CD14-positive monocyte (primary cell): ENCODE results near the gene SOAT2. TPM values are rescaled to one million over a fixed set of nuclear protein-coding genes. Genes with fewer than 3 reads are reported as not detected.

Experiments
- DNase-seq, 3 donors: peaks; one replicate each; pipeline ENCODE4 v3.0.0-alpha.2; 2011 to 2022
- H2AFZ ChIP-seq: 2 replicates; pipeline ENCODE4 v1.6.0; 2012; ENCODE audit warnings: mild to moderate bottlenecking, low read depth, low read length, inconsistent platforms; ENCODE audit not compliant: insufficient read depth, poor library complexity, severe bottlenecking
- H3K27ac ChIP-seq, 2 donors: 1 replicate in 1 of 2; 2 replicates in 1 of 2; pipeline ENCODE4 v1.5.1; 2012 to 2013; ENCODE audit warnings: low read length in 2 of 2, control low read depth in 1 of 2, inconsistent platforms in 1 of 2, low read depth in 1 of 2, mild to moderate bottlenecking in 1 of 2
- H3K27me3 ChIP-seq, 2 donors: one replicate each; pipeline versions ENCODE4 v1.6.0 to v1.6.1; 2011 to 2013; ENCODE audit warnings: low read length in 2 of 2; ENCODE audit not compliant: control insufficient read depth in 2 of 2, insufficient read depth in 2 of 2
- H3K36me3 ChIP-seq, 2 donors: replicated peaks in 1 of 2; 1 replicate in 1 of 2; 2 replicates in 1 of 2; pipeline versions ENCODE4 v1.5.1 to v1.6.1; 2012 to 2013; ENCODE audit warnings: low read length in 2 of 2, control low read depth in 1 of 2, inconsistent platforms in 1 of 2, mild to moderate bottlenecking in 1 of 2; ENCODE audit not compliant: insufficient read depth in 2 of 2, control insufficient read depth in 1 of 2
- H3K4me1 ChIP-seq, 2 donors: 1 replicate in 1 of 2; 2 replicates in 1 of 2; pipeline versions ENCODE4 v1.5.1 to v1.6.1; 2012 to 2013; ENCODE audit warnings: low read length in 2 of 2, control low read depth in 1 of 2, inconsistent platforms in 1 of 2, mild to moderate bottlenecking in 1 of 2, moderate library complexity in 1 of 2; ENCODE audit not compliant: insufficient read depth in 2 of 2, control insufficient read depth in 1 of 2
- H3K4me2 ChIP-seq: replicated peaks from 2 replicates; pipeline ENCODE3; 2012; ENCODE audit warnings: low read length, moderate library complexity, mild to moderate bottlenecking; ENCODE audit not compliant: poor library complexity, severe bottlenecking; ENCODE audit errors: extremely low read depth
- H3K4me3 ChIP-seq, 3 experiments: fragments of 200-600 bp in 1 of 3; sonication (generic) in 1 of 3; replicated peaks in 1 of 3; 1 replicate in 2 of 3; 2 replicates in 1 of 3; pipeline ENCODE4 v1.5.1; 2011 to 2013; ENCODE audit warnings: low read length in 3 of 3, mild to moderate bottlenecking in 3 of 3, control low read depth in 2 of 3, low read depth in 2 of 3, inconsistent platforms in 1 of 3, moderate library complexity in 1 of 3
- H3K79me2 ChIP-seq: 2 replicates; pipeline ENCODE4 v1.6.0; 2012; ENCODE audit warnings: mild to moderate bottlenecking, control low read depth, inconsistent platforms, low read length, moderate library complexity; ENCODE audit not compliant: insufficient read depth
- H3K9ac ChIP-seq: 2 replicates; pipeline ENCODE4 v1.6.0; 2017; ENCODE audit warnings: low read length, mild to moderate bottlenecking; ENCODE audit not compliant: insufficient read depth, poor library complexity, severe bottlenecking
- H3K9me3 ChIP-seq, 2 donors: replicated peaks in 1 of 2; 1 replicate in 1 of 2; 2 replicates in 1 of 2; pipeline versions ENCODE4 v1.5.1 to v1.6.1; 2012 to 2013; ENCODE audit warnings: low read length in 2 of 2, control low read depth in 1 of 2; ENCODE audit not compliant: control insufficient read depth in 1 of 2, insufficient read depth in 1 of 2
- H4K20me1 ChIP-seq: 2 replicates; pipeline ENCODE4 v1.6.0; 2012; ENCODE audit warnings: mild to moderate bottlenecking, low read length, control low read depth, moderate library complexity; ENCODE audit not compliant: insufficient read depth
- H3K27ac Mint-ChIP-seq, 7 donors: one replicate each; pipeline ENCODE4 v1.8.0; 2020; ENCODE audit warnings: mild to moderate bottlenecking in 7 of 7, mixed read lengths in 7 of 7, moderate library complexity in 6 of 7, inconsistent platforms in 2 of 7
- H3K27me3 Mint-ChIP-seq, 3 donors: one replicate each; pipeline ENCODE4 v1.8.0; 2021 to 2022; ENCODE audit warnings: low read depth in 3 of 3, mild to moderate bottlenecking in 3 of 3, mixed read lengths in 3 of 3, moderate library complexity in 3 of 3, inconsistent platforms in 1 of 3
- H3K36me3 Mint-ChIP-seq, 2 donors: one replicate each; pipeline ENCODE4 v1.8.0; 2020; ENCODE audit warnings: mixed read lengths in 2 of 2, inconsistent platforms in 1 of 2, mild to moderate bottlenecking in 1 of 2
- H3K4me1 Mint-ChIP-seq: one replicate; pipeline ENCODE4 v1.8.0; 2020; ENCODE audit warnings: mild to moderate bottlenecking, mixed read lengths
- H3K4me3 Mint-ChIP-seq, 2 donors: one replicate each; pipeline ENCODE4 v1.8.0; 2020; ENCODE audit warnings: mild to moderate bottlenecking in 2 of 2, mixed read lengths in 2 of 2, moderate library complexity in 1 of 2
- H3K9me3 Mint-ChIP-seq, 7 donors: one replicate each; pipeline ENCODE4 v1.8.0; 2020 to 2022; ENCODE audit warnings: mixed read lengths in 7 of 7, mild to moderate bottlenecking in 6 of 7, moderate library complexity in 6 of 7, inconsistent platforms in 2 of 7
- WGBS: methylation state at CpG from one replicate; pipeline ENCODE4 v1.1.5; 2013; ENCODE audit warnings: missing lambda C conversion rate; ENCODE audit not compliant: insufficient coverage; 5-methylcytosine and 5-hydroxymethylcytosine counted together
- intact Hi-C, 2 donors: fragments of 100-400 bp; cut with micrococcal nuclease; formaldehyde crosslinking; loops; one replicate each; pipeline versions ENCODE4 v1.15.0 to v1.15.1; 2023
- polyA plus RNA-seq, 3 donors: library from polyadenylated mRNA; depleted of rRNA in 1 of 3; unstranded in 2 of 3; stranded (reverse) in 1 of 3; fragments of 300-500 nt in 2 of 3; fragments of >200 nt in 1 of 3; fragmentation: Illumina TruSeq in 2 of 3; gene quantifications; 1 replicate in 2 of 3; 2 replicates in 1 of 3; pipeline ENCODE4 v1.2.3, GENCODE V29; 2012 to 2021
- TF ChIP-seq, protein P1 (sequence below): fragments of 200-600 bp; IDR thresholded peaks from one replicate; pipeline ENCODE4 v1.8.0; 2022; ENCODE audit warnings: antibody characterized with exemption, mild to moderate bottlenecking

Gene SOAT2
- polyA plus RNA-seq, 3 donors: not detected

GRCh38 chr12:53145383-53146260 is 42.3 kb downstream of the SOAT2 start:
- Histone ChIP-seq H3K9ac (no peak overlapping the region), H3K9me3 (no peaks in the 10 kb centered on the region), H3K79me2 (no peaks in the 10 kb centered on the region), H2AFZ (no peak overlapping the region), H3K4me3 (no peak overlapping the region), H3K4me1 (no peaks in the 10 kb centered on the region), H3K27ac (no peak overlapping the region), H4K20me1 (no peaks in the 10 kb centered on the region), H3K36me3 (no peaks in the 10 kb centered on the region), H3K4me2 (no peak overlapping the region), H3K27me3 (no peaks in the 10 kb centered on the region)
- Mint-ChIP-seq H3K4me3 (no peak overlapping the region), H3K4me1 (no peaks in the 10 kb centered on the region), H3K9me3 (peaks cover 0 to 4% (median 0%) of the 10 kb centered on the region in 7 donors), H3K27me3 (peaks cover 0 to 6% (median 5%) of the 10 kb centered on the region in 3 donors), H3K36me3 (no peaks in the 10 kb centered on the region), H3K27ac (no peak overlapping the region)
- TF ChIP-seq, protein P1, sequence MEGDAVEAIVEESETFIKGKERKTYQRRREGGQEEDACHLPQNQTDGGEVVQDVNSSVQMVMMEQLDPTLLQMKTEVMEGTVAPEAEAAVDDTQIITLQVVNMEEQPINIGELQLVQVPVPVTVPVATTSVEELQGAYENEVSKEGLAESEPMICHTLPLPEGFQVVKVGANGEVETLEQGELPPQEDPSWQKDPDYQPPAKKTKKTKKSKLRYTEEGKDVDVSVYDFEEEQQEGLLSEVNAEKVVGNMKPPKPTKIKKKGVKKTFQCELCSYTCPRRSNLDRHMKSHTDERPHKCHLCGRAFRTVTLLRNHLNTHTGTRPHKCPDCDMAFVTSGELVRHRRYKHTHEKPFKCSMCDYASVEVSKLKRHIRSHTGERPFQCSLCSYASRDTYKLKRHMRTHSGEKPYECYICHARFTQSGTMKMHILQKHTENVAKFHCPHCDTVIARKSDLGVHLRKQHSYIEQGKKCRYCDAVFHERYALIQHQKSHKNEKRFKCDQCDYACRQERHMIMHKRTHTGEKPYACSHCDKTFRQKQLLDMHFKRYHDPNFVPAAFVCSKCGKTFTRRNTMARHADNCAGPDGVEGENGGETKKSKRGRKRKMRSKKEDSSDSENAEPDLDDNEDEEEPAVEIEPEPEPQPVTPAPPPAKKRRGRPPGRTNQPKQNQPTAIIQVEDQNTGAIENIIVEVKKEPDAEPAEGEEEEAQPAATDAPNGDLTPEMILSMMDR: no peak
- WGBS: 86% methylated on average over 3 of the region's 5 CpGs
- intact Hi-C loops: no loop called here
- no peak for DNase-seq

GRCh38 chr12:53147181-53147580 is 43.9 kb downstream of the SOAT2 start:
- no CpG with 5 or more reads among the region's 5 CpGs for WGBS
- no peak overlapping the region for H3K27ac ChIP-seq
- H3K9me3 Mint-ChIP-seq: peaks cover 0 to 3% (median 0%) of the 10 kb centered on the region in 7 donors
- H4K20me1 ChIP-seq: no peaks in the 10 kb centered on the region
- H3K9ac ChIP-seq: no peak overlapping the region
- no peak overlapping the region for H2AFZ ChIP-seq
- H3K4me2 ChIP-seq: no peak overlapping the region
- no peaks in the 10 kb centered on the region for H3K9me3 ChIP-seq
- H3K27ac Mint-ChIP-seq: no peak overlapping the region
- H3K4me3 Mint-ChIP-seq: no peak overlapping the region
- DNase-seq: no peak
- H3K4me3 ChIP-seq: no peak overlapping the region
- H3K27me3 ChIP-seq: no peaks in the 10 kb centered on the region
- no peaks in the 10 kb centered on the region for H3K79me2 ChIP-seq
- H3K4me1 Mint-ChIP-seq: no peaks in the 10 kb centered on the region
- TF ChIP-seq, protein P1: no peak
- H3K27me3 Mint-ChIP-seq: peaks cover 0 to 4% (median 3%) of the 10 kb centered on the region in 3 donors
- no peaks in the 10 kb centered on the region for H3K36me3 Mint-ChIP-seq
- no peaks in the 10 kb centered on the region for H3K36me3 ChIP-seq
- intact Hi-C loops: no loop called here
- no peaks in the 10 kb centered on the region for H3K4me1 ChIP-seq
